Lung (tissue), 12 donors: Measurements from ENCODE around the gene CXCR6. TPM values are rescaled to one million over a fixed set of nuclear protein-coding genes. Genes with fewer than 3 reads are reported as not detected.
"Not testable (repeated sequence)": the region's sequence is repeated elsewhere in the genome, so short reads cannot be mapped to it uniquely, and the experiment has no call there.

ENCODE experiments used
- ATAC-seq: fragments of 200-7000 bp; cut with Tn5 transposase; one replicate; pipeline ENCODE4 v1.9.1; 2020; ENCODE audit warnings: moderate number of reproducible peaks; ENCODE audit not compliant: insufficient read depth, low FRiP score
- DNase-seq, 3 donors: peaks; one replicate each; pipeline ENCODE4 v3.0.0-alpha.2; 2013 to 2017
- H3K27ac ChIP-seq, 2 donors: one replicate each; pipeline ENCODE4 v1.5.1; 2013; ENCODE audit warnings: mild to moderate bottlenecking in 2 of 2, moderate library complexity in 2 of 2, control low read depth in 1 of 2, inconsistent platforms in 1 of 2, low read depth in 1 of 2, low read length in 1 of 2
- H3K27me3 ChIP-seq, 3 donors: one replicate each; pipeline ENCODE4 v1.5.1; 2013; ENCODE audit warnings: low read length in 2 of 3; ENCODE audit not compliant: control insufficient read depth in 3 of 3, insufficient read depth in 3 of 3
- H3K36me3 ChIP-seq, 4 donors: one replicate each; pipeline ENCODE4 v1.5.1; 2013; ENCODE audit warnings: low read length in 4 of 4, mild to moderate bottlenecking in 1 of 4, moderate library complexity in 1 of 4; ENCODE audit not compliant: control insufficient read depth in 4 of 4, insufficient read depth in 4 of 4
- H3K4me1 ChIP-seq, 5 donors: one replicate each; pipeline ENCODE4 v1.5.1; 2013; ENCODE audit warnings: low read length in 5 of 5, mild to moderate bottlenecking in 2 of 5, moderate library complexity in 1 of 5; ENCODE audit not compliant: control insufficient read depth in 5 of 5, insufficient read depth in 5 of 5
- H3K4me3 ChIP-seq: one replicate; pipeline ENCODE4 v1.5.1; 2013; ENCODE audit warnings: mild to moderate bottlenecking, control low read depth, moderate library complexity
- H3K9ac ChIP-seq, 2 donors: one replicate each; pipeline ENCODE4 v1.5.1; 2013; ENCODE audit warnings: low read length in 2 of 2, control low read depth in 1 of 2; ENCODE audit not compliant: insufficient read depth in 1 of 2
- H3K9me3 ChIP-seq, 4 donors: one replicate each; pipeline ENCODE4 v1.5.1; 2013; ENCODE audit warnings: low read length in 3 of 4, mild to moderate bottlenecking in 1 of 4, moderate library complexity in 1 of 4; ENCODE audit not compliant: control insufficient read depth in 4 of 4, insufficient read depth in 3 of 4
- WGBS, 2 donors: extraction: QIAGEN DNeasy Blood & Tissue Kit; methylation state at CpG; one replicate each; pipeline ENCODE4 v1.1.7; 2013; 5-methylcytosine and 5-hydroxymethylcytosine counted together
- polyA plus RNA-seq, 2 donors: library from polyadenylated mRNA; stranded (reverse); fragments of 200-250 nt; gene quantifications; one replicate each; pipeline ENCODE4 v1.2.1, GENCODE V29; 2013
- total RNA-seq, 2 donors: library from RNA; depleted of rRNA in 1 of 2; stranded (reverse); fragments of >200 nt in 1 of 2; gene quantifications; one replicate each; pipeline ENCODE4 v1.2.1, GENCODE V29; 2014 to 2021
- TF ChIP-seq, protein P1 (sequence below): IDR thresholded peaks from 2 replicates; pipeline ENCODE4 v1.5.1; 2012; ENCODE audit warnings: mild to moderate bottlenecking; ENCODE audit errors: control extremely low read depth, extremely low read depth
- donor health status: control.
- donor health status: control.
- donor health status: Bipolar disorder and iron deficiency.
- donor health status: healthy.
- donor health status: DM: yes; HTN: yes; CAD: no.

The CXCR6 gene
- total and polyA plus RNA-seq, 4 donors, result 1.0 to 4.3 (median 2.0) TPM

GRCh38 chr3:45994419-45995235 is 51.4 kb downstream of the CXCR6 start:
- DNase-seq, result peak in 2 of 3 donors; percentile 9 to 15
- Histone ChIP-seq H3K4me3 (peak overlapping the region; percentile 89), H3K9me3 (no peaks in the 10 kb centered on the region), H3K27ac (peak overlapping the region; percentile 95 to 97), H3K36me3 (peaks cover 0 to 2% (median 0%) of the 10 kb centered on the region in 4 donors), H3K4me1 (peaks cover 0 to 19% (median 8%) of the 10 kb centered on the region in 5 donors), H3K27me3 (no peaks in the 10 kb centered on the region), H3K9ac (peak overlapping the region in 1 of 2 donors; percentile 67)
- TF ChIP-seq, protein P1, sequence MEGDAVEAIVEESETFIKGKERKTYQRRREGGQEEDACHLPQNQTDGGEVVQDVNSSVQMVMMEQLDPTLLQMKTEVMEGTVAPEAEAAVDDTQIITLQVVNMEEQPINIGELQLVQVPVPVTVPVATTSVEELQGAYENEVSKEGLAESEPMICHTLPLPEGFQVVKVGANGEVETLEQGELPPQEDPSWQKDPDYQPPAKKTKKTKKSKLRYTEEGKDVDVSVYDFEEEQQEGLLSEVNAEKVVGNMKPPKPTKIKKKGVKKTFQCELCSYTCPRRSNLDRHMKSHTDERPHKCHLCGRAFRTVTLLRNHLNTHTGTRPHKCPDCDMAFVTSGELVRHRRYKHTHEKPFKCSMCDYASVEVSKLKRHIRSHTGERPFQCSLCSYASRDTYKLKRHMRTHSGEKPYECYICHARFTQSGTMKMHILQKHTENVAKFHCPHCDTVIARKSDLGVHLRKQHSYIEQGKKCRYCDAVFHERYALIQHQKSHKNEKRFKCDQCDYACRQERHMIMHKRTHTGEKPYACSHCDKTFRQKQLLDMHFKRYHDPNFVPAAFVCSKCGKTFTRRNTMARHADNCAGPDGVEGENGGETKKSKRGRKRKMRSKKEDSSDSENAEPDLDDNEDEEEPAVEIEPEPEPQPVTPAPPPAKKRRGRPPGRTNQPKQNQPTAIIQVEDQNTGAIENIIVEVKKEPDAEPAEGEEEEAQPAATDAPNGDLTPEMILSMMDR, result no peak
- WGBS, 2 donors, result 8 to 10% methylated on average over 16 of the region's 16 CpGs
- peak; percentile 5 for ATAC-seq

DNA sequence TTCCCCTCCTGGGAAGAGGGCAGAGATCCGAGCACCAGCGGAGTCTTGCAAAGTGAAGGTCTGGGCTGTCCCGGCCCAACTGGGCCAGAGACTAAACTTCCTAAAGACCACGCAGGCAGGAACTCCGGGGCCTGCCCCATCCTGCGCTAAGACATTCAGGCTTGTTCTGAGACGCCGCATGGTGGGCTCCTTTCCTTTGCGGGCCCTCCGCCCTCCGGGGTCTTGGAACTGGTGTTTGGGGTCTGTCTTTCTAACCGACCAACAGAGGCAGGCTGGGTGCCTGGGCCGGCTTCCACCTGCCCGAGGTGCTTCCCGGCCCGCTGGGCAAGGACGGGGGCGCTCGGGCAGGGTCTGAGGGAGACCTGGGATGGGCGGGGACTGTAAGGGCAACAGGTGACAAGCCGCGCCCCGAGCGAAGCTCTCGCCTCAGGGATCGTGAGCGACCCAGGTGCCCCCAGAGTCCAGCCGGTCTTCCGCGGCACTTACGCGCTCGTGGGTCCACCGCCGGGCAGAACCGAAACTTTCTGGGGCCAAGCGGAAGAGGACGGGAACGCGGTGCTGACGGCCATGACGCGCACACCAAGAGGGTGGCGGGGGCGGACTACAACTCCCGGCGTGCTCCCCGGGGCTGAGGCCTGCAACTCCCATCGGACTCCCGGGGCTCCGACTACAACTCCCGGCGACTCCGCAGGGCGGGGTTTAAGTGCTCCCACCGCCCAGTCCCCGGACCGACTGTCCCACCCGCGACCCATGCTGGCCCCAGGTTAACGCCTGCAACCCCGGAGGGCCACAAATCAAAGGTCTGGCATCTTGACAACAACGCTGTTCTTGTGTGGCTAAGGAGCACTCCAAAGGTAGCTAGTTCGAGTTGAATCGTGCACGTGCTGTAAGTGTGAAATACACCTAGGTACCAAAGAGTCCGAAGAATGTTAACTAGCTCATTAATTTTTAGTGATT is 52.2 kb downstream of the CXCR6 start, which contains the start of gene FYCO1:
FYCO1 (minus strand) TSS at position 589 of the 957 bp plus-strand sequence. CDS start 10,914 bp downstream, outside the sequence.
- Histone ChIP-seq H3K9me3 (no peaks in the 10 kb centered on the region), H3K4me3 (peak within 1 kb of the TSS; percentile 89), H3K36me3 (peaks cover 0 to 2% (median 0%) of the 10 kb centered on the region in 4 donors), H3K4me1 (peaks cover 0 to 19% (median 8%) of the 10 kb centered on the region in 5 donors), H3K27me3 (no peaks in the 10 kb centered on the region), H3K27ac (peak within 1 kb of the TSS; percentile 95 to 97), H3K9ac (peak within 1 kb of the TSS; percentile 63 to 67)
- 1 to 3% methylated on average over 66 to 67 of the region's 67 CpGs for WGBS, 2 donors
- DNase-seq, result peak; percentile 92 to 94 (median 94)
- ATAC-seq, result peak; percentile 98
- TF ChIP-seq, protein P1, result no peak

DNA sequence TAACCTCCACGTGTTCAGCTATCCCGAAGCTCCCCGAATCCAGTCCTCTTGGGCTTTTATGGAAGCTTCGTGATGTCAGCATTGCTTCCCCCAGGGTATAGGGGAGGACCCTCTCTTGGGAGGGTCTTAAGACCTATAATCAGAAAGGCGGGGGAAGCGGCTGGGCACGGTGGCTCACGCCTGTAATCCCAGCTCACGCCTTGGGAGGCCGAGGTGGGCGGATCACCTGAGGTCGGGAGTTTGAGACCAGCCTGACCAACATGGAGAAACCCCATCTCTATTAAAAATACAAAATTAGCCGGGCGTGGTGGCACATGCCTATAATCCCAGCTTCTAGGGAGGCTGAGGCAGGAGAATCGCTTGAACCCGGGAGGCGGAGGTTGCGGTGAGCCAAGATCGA is 54.2 kb downstream of the CXCR6 start:
- H3K27ac ChIP-seq, H3K36me3 ChIP-seq, DNase-seq, H3K9me3 ChIP-seq, ATAC-seq, H3K4me3 ChIP-seq, H3K9ac ChIP-seq, H3K27me3 ChIP-seq: not testable (repeated sequence)
- H3K4me1 ChIP-seq, result peaks cover 0 to 15% (median 2%) of the 10 kb centered on the region in 5 donors
- WGBS, 2 donors, result 96 to 98% methylated on average over 18 to 19 of the region's 19 CpGs
